A673 (cell line): ENCODE measurements around the gene CXCL5.

Experiments
- CTCF ChIP-seq: fragments of 300-800, 200-600 bp; sonication (generic); conservative IDR thresholded peaks from 2 replicates; pipeline ENCODE4 v1.5.1; 2017; ENCODE audit warnings: low read depth, mild to moderate bottlenecking, antibody characterized with exemption, low read length, moderate library complexity, mixed read lengths
- EZH2 ChIP-seq: fragments of 200-600 bp; sonication (generic); IDR thresholded peaks from 2 replicates; pipeline ENCODE4 v1.6.1; 2017; ENCODE audit warnings: borderline replicate concordance, low read depth, mild to moderate bottlenecking, mixed read lengths, antibody characterized with exemption, low read length; ENCODE audit not compliant: poor library complexity, severe bottlenecking

- TF ChIP-seq EZH2: no peak
- TF ChIP-seq CTCF: no peak
Observed at GRCh38 chr4:74012130-74012529, 13.7 kb upstream of the CXCL5 start.
